ENCODE measurements around the gene CGGBP1. TPM values are rescaled to one million over a fixed set of nuclear protein-coding genes. Genes with fewer than 3 reads are reported as not detected.

The CGGBP1 gene
- polyA plus RNA-seq, 3 donors = 61.0 to 82.4 (median 68.7) TPM

DNA sequence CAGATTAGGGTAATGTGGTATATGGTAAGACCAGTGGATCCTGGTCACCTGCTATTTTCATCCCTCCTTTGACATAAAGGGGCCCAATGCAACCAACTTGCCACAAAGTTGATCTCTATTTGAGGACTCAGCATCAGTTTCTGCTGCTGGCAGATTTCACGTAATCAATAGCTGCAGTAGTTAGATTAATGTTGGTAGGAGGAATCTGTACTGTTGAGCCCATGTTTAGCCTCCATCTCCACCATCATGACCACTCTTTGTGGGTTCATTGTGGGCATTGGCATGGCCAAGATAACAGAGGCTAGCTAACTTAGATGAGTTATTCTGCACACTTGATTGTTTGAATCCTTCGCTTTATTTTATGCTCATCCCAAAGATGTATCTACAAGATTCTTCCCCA lies 29.9 kb downstream of the CGGBP1 start:
- H3K4me2 ChIP-seq (replicated peaks; ENCODE audit: extremely low read depth, low read length, poor library complexity, severe bottlenecking) = no peak overlapping the region
- H3K9ac ChIP-seq (ENCODE audit: insufficient read depth, low read length, poor library complexity, severe bottlenecking) = no peak overlapping the region
- no peak for DNase-seq
- H4K20me1 ChIP-seq (ENCODE audit: insufficient read depth, low read length) = no peaks in the 10 kb centered on the region
- H2AFZ ChIP-seq (ENCODE audit: insufficient read depth, low read depth, low read length, poor library complexity, severe bottlenecking) = no peak overlapping the region
- H3K9me3 Mint-ChIP-seq = peaks cover 0 to 9% (median 4%) of the 10 kb centered on the region in 7 donors
- no peaks in the 10 kb centered on the region for H3K36me3 Mint-ChIP-seq
- H3K4me3 Mint-ChIP-seq = no peak overlapping the region
- intact Hi-C loops (cut with micrococcal nuclease) = no loop called here
- no peaks in the 10 kb centered on the region for H3K27me3 ChIP-seq (ENCODE audit: control insufficient read depth in 2 of 2, insufficient read depth in 2 of 2, low read length in 2 of 2)
- H3K36me3 ChIP-seq (replicated peaks in 1 of 2; ENCODE audit: control insufficient read depth in 1 of 2, insufficient read depth in 2 of 2, low read length in 2 of 2) = no peaks in the 10 kb centered on the region
- no peak overlapping the region for H3K4me3 ChIP-seq (replicated peaks in 1 of 3; ENCODE audit: low read depth in 2 of 3, low read length in 3 of 3)
- TF ChIP-seq, protein P1, sequence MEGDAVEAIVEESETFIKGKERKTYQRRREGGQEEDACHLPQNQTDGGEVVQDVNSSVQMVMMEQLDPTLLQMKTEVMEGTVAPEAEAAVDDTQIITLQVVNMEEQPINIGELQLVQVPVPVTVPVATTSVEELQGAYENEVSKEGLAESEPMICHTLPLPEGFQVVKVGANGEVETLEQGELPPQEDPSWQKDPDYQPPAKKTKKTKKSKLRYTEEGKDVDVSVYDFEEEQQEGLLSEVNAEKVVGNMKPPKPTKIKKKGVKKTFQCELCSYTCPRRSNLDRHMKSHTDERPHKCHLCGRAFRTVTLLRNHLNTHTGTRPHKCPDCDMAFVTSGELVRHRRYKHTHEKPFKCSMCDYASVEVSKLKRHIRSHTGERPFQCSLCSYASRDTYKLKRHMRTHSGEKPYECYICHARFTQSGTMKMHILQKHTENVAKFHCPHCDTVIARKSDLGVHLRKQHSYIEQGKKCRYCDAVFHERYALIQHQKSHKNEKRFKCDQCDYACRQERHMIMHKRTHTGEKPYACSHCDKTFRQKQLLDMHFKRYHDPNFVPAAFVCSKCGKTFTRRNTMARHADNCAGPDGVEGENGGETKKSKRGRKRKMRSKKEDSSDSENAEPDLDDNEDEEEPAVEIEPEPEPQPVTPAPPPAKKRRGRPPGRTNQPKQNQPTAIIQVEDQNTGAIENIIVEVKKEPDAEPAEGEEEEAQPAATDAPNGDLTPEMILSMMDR (IDR thresholded peaks at IDR 0.05) = no peak
- no peaks in the 10 kb centered on the region for H3K79me2 ChIP-seq (ENCODE audit: insufficient read depth, low read length)
- H3K9me3 ChIP-seq (replicated peaks in 1 of 2; ENCODE audit: control insufficient read depth in 1 of 2, insufficient read depth in 1 of 2, low read length in 2 of 2) = peaks cover 0 to 3% of the 10 kb centered on the region in 2 donors
- peaks cover 5 to 19% of the 10 kb centered on the region in 2 donors for H3K4me1 ChIP-seq (ENCODE audit: control insufficient read depth in 1 of 2, insufficient read depth in 2 of 2, low read length in 2 of 2)
- WGBS (ENCODE audit: insufficient coverage) = no CpG with 5 or more reads among the region's 2 CpGs
- H3K4me1 Mint-ChIP-seq = peaks cover 24% of the 10 kb centered on the region
- H3K27ac ChIP-seq (ENCODE audit: low read depth in 1 of 2, low read length in 2 of 2) = no peak overlapping the region
- no peak overlapping the region for H3K27ac Mint-ChIP-seq
- H3K27me3 Mint-ChIP-seq (ENCODE audit: low read depth in 3 of 3) = no peaks in the 10 kb centered on the region

DNA sequence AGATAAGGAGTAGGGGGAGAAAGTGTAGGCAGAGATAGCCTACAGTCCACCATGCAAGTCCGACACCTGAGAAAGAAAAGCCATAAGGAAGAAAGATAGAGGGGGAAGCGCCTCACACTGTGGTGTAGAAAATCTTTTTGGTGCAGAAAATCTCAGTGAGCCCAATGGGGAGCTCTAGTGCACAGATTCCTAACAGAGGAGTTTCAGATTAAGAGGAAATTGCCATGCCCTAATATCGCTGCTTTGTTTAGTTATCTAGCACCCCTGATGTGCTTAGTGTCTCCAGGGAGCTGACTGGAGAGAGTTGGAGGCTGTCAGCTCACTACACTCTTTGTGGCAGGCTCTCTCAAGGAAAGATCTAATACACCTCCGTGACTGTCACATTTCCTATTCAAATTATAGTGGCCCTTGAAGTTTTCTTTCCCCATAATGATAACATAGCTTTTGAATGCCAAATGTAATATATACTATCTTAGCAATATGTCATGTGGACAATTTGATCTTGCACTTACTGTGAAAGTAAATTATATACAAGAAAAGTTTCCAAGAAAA lies 33.7 kb downstream of the CGGBP1 start:
- Histone ChIP-seq H3K27me3 (ENCODE audit: control insufficient read depth in 2 of 2, insufficient read depth in 2 of 2, low read length in 2 of 2) (no peaks in the 10 kb centered on the region), H3K9ac (ENCODE audit: insufficient read depth, low read length, poor library complexity, severe bottlenecking) (no peak overlapping the region), H3K4me2 (replicated peaks; ENCODE audit: extremely low read depth, low read length, poor library complexity, severe bottlenecking) (no peak overlapping the region), H3K9me3 (replicated peaks in 1 of 2; ENCODE audit: control insufficient read depth in 1 of 2, insufficient read depth in 1 of 2, low read length in 2 of 2) (peaks cover 0 to 3% of the 10 kb centered on the region in 2 donors), H3K27ac (ENCODE audit: low read depth in 1 of 2, low read length in 2 of 2) (no peak overlapping the region), H3K36me3 (replicated peaks in 1 of 2; ENCODE audit: control insufficient read depth in 1 of 2, insufficient read depth in 2 of 2, low read length in 2 of 2) (no peaks in the 10 kb centered on the region), H3K79me2 (ENCODE audit: insufficient read depth, low read length) (no peaks in the 10 kb centered on the region), H3K4me1 (ENCODE audit: control insufficient read depth in 1 of 2, insufficient read depth in 2 of 2, low read length in 2 of 2) (no peaks in the 10 kb centered on the region), H2AFZ (ENCODE audit: insufficient read depth, low read depth, low read length, poor library complexity, severe bottlenecking) (no peak overlapping the region), H3K4me3 (replicated peaks in 1 of 3; ENCODE audit: low read depth in 2 of 3, low read length in 3 of 3) (no peak overlapping the region), H4K20me1 (ENCODE audit: insufficient read depth, low read length) (no peaks in the 10 kb centered on the region)
- no peak for DNase-seq
- 100% methylated on average over 1 of the region's 4 CpGs for WGBS (ENCODE audit: insufficient coverage)
- no peak overlapping the region for H3K4me3 Mint-ChIP-seq
- peak overlapping the region in 1 of 7 donors; percentile 11 for H3K27ac Mint-ChIP-seq
- no peaks in the 10 kb centered on the region for H3K36me3 Mint-ChIP-seq
- intact Hi-C loops (cut with micrococcal nuclease) = no loop called here
- no peaks in the 10 kb centered on the region for H3K27me3 Mint-ChIP-seq (ENCODE audit: low read depth in 3 of 3)
- H3K9me3 Mint-ChIP-seq = peaks cover 0 to 13% (median 5%) of the 10 kb centered on the region in 7 donors
- H3K4me1 Mint-ChIP-seq = peaks cover 3% of the 10 kb centered on the region
- TF ChIP-seq, protein P1 (IDR thresholded peaks at IDR 0.05) = no peak

All from CD14-positive monocyte (primary cell).